HG03520 (cell line): ENCODE measurements around the gene PSMF1.

ENCODE experiments used
- ATAC-seq: cut with Tn5 transposase; IDR thresholded peaks from one replicate; pipeline ENCODE4 v1.9.1; 2021; ENCODE audit warnings: mild to moderate bottlenecking, moderate library complexity; ENCODE audit not compliant: unreplicated experiment

Gene PSMF1

DNA sequence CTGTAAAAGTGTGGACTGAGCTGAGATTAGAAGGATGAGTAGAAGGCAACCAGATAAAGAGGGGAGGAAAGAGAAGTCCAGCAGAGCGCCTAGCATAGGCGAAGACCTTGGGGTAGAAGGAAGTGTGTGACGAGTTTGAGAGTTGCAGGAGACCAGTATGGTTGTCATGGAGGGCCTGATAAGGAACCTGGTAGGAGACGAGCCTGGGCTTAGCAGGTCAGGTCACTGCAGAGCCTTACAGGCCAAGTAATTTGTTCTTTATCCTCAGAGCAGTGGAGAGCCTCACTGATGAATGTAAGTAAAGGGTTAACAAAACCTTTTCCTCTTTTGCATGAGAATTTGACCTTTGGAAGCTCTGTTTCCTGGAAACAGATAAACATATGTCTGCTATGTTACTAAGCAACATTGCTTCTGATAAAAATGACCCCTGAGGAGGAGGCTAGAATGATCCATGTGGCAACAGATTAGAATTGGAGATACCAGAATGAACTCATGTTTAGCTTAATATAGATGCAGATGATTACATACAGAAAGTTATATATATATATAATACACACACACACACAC is 69.3 kb downstream of the PSMF1 start:
- no peak for ATAC-seq

DNA sequence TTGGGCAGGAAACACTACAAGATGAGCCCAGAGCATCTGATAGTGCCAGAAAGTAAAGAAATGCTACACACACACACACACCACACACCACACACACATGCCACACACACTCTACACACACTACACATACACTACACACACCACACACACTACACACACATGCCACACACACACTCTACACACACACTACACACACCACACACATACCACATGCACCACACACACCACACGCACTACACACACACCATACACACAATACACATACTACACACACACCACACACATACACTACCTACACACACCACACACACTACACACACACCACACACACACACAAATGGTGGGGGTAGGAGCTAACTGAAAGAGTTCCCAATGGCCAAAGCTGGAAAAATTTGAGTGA is 69.9 kb downstream of the PSMF1 start:
- ATAC-seq = no peak

- ATAC-seq = no peak
Measured at GRCh38 chr20:1189827-1190226, 71.4 kb downstream of the PSMF1 start.

GRCh38 chr20:1190847-1191246 is 72.4 kb downstream of the PSMF1 start:
- no peak for ATAC-seq

- no peak for ATAC-seq
Measured at GRCh38 chr20:1191299-1191698, 72.9 kb downstream of the PSMF1 start.

DNA sequence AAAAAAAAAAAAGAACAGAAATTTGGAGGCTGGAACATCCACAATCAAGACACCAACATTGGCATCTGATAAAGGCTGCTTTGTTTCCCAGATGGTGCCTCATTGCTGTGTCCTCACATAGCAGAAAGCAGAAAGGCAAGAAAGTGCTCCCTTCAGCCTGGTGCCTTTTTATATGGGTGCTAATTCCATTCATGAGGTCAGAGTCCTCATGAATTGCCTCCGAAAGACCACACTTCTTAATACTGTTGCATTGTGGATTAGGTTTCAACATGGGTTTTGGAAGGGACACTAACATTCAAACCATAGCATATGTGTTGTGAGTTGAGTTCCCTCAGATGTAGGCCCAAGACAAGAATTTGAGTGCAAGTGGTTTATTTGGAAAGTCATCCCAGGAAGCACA is 76.8 kb downstream of the PSMF1 start:
- ATAC-seq = no peak

- no peak for ATAC-seq
Measured at GRCh38 chr20:1196634-1197033, 78.2 kb downstream of the PSMF1 start.

GRCh38 chr20:1197801-1198200 is 79.4 kb downstream of the PSMF1 start:
- ATAC-seq = no peak

- ATAC-seq = no peak
Measured at GRCh38 chr20:1198751-1199150, 80.3 kb downstream of the PSMF1 start.

GRCh38 chr20:1199212-1199873 is 80.9 kb downstream of the PSMF1 start:
- no peak for ATAC-seq

- ATAC-seq = no peak
Measured at GRCh38 chr20:1199964-1200363, 81.6 kb downstream of the PSMF1 start.

DNA sequence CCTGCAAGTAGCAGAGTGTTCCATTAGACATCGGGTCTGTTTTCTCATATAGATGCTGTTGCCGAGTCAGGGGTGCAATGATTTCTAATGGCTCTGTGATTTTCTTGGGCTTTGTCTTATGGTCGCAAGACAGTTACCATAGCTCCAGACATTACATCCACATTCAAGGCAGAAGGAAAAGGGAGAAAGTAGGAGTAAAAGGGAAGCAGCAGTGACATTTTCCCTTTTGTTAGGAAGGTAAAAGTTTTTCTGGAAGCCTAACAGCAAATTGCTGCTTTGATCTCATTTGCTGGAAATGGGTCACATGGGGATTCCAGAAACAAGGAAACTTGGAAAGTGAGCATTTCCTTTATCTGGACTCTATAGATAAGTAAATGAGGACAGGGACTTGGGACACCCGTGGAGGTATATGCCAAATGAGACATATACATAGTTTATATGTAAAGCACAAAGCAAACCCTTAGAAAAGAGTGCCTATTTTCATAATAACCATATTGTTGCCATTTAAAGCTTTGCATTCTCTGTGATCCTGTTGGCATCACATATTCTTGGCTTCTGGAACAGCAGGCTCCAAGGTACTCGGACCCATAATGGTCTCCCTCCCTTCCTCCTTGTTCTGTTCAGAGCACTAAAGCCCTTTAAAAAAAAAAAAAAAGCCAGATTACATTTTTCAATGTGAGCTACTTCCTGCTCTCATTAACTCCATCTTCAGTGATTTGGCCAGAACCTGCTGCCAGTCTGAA is 84.5 kb downstream of the PSMF1 start, which contains the start of gene C20orf202:
TSS of gene C20orf202 (plus strand) at position 693 of the 743 bp plus-strand sequence. CDS start 132 bp downstream, outside the sequence.
- ATAC-seq = no peak

DNA sequence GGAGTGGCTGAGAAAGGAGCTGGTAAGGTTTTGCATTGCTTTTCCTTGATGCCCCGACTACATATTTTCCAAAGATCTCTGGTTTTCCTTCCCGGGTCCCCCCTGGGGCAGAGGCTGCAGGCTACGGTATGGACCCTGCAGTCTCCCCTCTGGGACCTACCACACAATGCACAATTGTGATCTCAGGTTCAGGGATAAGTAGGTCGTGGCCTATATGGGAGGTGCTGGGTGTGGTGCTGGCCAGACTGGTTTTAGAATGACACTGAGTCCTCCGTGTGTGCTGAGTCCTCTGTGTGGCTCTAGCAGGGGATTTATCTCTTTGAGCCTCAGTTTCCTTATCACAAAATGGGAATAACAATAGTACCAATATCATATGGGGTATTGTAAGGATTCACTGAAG is 85.2 kb downstream of the PSMF1 start:
- ATAC-seq = no peak

- ATAC-seq = no peak
Measured at GRCh38 chr20:1204113-1204512, 85.7 kb downstream of the PSMF1 start.

DNA sequence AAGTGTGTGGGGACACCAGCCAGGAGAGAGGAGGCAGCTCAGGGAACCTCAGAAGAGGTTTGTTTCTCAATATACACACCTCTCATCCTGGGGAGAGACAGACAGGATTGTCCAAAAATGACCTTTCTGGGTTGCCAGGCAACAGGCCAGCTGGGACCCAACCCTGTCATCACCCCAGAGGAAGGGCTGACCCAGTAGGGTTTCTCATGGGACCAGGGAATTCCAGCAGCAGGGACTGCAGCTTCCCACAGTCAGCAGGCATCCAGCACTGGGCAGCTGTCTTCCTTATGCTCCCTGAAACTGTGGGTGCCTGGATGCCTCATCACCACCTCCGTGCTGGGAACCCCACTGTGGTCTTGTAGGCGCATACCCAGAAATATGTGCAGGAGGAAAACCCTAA is 86.2 kb downstream of the PSMF1 start:
- ATAC-seq = no peak

DNA sequence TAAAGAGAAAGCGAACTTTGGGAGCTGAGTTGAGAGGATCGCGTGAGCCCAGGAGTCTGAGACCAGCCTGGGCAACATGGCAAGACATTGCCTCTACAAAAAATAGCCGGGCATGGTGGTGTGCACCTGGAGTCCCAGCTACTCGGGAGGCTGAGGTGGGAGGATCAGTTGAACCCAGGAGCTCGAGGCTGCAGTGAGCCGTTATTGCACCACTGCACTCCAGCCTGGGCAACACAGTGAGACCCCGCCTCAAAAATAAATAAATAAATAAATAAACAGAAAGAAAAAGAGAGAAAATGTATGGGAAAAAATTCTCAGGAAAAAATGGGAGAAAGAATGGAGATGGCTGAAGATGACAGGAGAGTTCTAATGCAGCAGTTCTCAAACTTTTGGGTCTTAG is 87.4 kb downstream of the PSMF1 start:
- ATAC-seq = no peak

- ATAC-seq = no peak
Measured at GRCh38 chr20:1206366-1207148, 88.2 kb downstream of the PSMF1 start.

DNA sequence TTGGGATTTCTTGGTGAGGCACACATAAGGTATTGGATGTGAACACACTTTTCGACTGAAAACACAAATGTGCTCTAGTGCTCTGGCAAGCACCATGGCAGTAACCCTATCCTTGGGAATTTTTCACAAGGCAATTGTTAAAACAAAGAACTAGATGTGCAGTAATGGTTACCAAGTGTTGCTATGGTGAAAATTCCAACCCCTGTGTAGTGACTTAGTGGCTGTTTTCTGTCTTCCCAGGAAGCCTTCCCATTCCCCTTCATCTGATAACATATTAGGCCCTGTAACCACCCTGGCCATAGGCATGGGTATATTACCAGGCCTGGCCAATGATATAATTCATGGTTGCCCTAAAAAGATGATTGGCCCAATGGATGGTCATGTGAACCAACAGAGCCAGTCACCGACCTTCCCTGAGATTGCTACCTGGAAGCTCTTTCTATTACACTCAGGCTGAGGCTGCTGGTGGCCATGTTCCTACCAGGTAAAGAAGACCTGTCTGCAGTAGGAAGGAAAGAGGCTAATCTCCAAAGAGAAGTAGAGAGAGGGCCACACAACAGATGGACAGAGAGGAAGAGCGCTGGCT is 89.0 kb downstream of the PSMF1 start:
- ATAC-seq = no peak

DNA sequence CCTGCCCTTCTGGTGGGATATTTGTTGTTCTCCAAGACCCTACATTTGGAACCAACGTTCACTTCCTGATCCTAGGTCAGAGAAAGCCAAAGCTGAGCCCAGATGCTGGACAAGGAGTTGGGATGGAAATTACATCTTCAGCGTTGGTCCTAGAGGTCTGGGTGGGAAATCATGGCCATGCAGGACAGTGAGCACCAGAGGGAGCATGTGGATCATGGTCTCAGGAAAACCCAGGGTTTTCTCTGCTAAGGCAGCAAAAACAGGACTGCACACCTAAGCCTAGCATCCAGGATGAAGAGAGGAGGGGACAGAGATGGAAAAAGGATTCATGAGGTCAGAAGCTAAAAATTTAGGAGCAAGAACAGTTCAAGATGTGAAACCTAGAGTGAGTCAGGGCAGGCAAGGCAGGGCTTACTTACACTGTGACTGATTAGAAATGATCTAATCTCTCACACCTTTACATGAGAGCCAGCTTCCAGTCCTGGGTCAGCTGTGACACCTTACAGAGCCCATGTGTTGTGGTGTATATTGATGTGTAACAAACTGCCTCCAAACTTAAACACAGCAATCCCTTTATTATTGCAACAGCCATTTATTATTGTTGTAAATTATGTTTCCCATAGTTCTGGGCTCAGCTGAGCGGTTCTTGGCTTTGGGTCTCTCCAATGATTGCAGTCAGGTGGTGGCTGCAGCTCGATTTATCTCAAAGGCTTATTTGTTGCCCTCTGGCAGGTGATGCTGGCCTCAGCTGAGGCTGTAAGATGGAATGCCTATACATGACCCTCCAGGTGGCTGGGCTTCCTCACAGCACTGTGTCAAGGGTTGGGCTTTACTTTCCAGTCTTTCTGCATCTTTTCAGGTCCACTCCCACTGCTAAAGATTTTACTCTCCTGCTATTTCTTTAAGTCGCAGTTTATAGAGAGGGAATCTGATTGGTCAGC is 91.3 kb downstream of the PSMF1 start:
- ATAC-seq = no peak

DNA sequence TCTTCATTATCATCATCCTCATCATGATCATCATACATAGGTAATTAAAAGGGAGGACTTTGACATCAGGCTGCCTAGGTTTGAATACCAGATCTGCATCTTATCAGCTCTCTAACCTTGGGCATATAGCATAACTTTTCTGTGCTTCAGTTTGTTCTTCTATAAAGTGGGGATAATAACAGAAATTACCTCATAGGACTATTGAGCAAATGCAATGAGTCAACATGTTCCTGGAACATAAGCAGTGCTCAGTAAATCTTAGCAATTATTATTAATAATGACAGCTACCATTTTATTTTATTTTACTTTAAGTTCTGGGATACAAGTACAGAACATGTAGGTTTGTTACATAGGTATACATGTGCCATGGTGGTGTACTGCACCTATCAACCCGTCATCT is 92.1 kb downstream of the PSMF1 start:
- ATAC-seq = no peak
